BJ (cell line): ENCODE results near the gene NIPA2. TPM values are rescaled to one million over a fixed set of nuclear protein-coding genes. Genes with fewer than 3 reads are reported as not detected.

Experiments
- CTCF ChIA-PET: fragments of 350-600 bp; formaldehyde crosslinking; extraction: SDS; loops from one replicate; lab custom pipeline; 2021; ENCODE audit warnings: antibody characterized with exemption, inconsistent platforms; lab: Yijun Ruan, JAX
- POLR2A ChIA-PET: fragments of 300-600 bp; sonication (Branson Sonifier 250); formaldehyde crosslinking; extraction: SDS; loops from one replicate; lab custom pipeline; 2021; ENCODE audit warnings: antibody characterized with exemption; lab: Charles Lee
- DNase-seq: peaks from one replicate; pipeline ENCODE4 v3.0.0-alpha.2; 2011; ENCODE audit warnings: low read depth
- H3K27me3 ChIP-seq: 2 replicates; pipeline ENCODE4 v1.6.0; 2011; ENCODE audit warnings: low read length; ENCODE audit not compliant: control insufficient read depth, insufficient read depth
- H3K36me3 ChIP-seq: 2 replicates; pipeline ENCODE4 v1.5.1; 2011; ENCODE audit warnings: low read length; ENCODE audit not compliant: control insufficient read depth, insufficient read depth
- H3K4me3 ChIP-seq: 2 replicates; pipeline ENCODE4 v1.5.1; 2011; ENCODE audit warnings: low read depth, mild to moderate bottlenecking, control low read depth, low read length
- CTCF ChIP-seq: IDR thresholded peaks from 2 replicates; pipeline ENCODE4 v1.5.1; 2011; ENCODE audit warnings: low read depth, mild to moderate bottlenecking, control low read depth, inconsistent platforms, low read length, moderate library complexity; ENCODE audit not compliant: insufficient read depth
- polyA plus RNA-seq: library from polyadenylated mRNA; depleted of rRNA; stranded (reverse); fragments of >200 nt; gene quantifications from 2 replicates; pipeline ENCODE4 v1.2.3, GENCODE V29; 2011

NIPA2 gene
- polyA plus RNA-seq, 1 experiment, result 46.6 TPM

GRCh38 chr15:22870865-22871264 lies 32.4 kb downstream of the NIPA2 start:
- DNase-seq, result no peak
- CTCF ChIA-PET, result no interaction called here
- no peaks in the 10 kb centered on the region for H3K27me3 ChIP-seq
- H3K4me3 ChIP-seq, result no peak overlapping the region
- H3K36me3 ChIP-seq, result peaks cover 34% of the 10 kb centered on the region
- POLR2A ChIA-PET, result no interaction called here
- TF ChIP-seq CTCF, result no peak

GRCh38 chr15:22871481-22872086 lies 33.1 kb downstream of the NIPA2 start:
- DNase-seq, result no peak
- Histone ChIP-seq H3K27me3 (no peaks in the 10 kb centered on the region), H3K36me3 (peaks cover 34% of the 10 kb centered on the region), H3K4me3 (no peak overlapping the region)
- CTCF ChIA-PET, result no interaction called here
- no peak for TF ChIP-seq CTCF
- POLR2A ChIA-PET, result no interaction called here

GRCh38 chr15:22872936-22873701 lies 34.7 kb downstream of the NIPA2 start:
- TF ChIP-seq CTCF, result no peak
- POLR2A ChIA-PET, result no interaction called here
- Histone ChIP-seq H3K36me3 (peaks cover 35% of the 10 kb centered on the region), H3K4me3 (no peak overlapping the region), H3K27me3 (no peaks in the 10 kb centered on the region)
- DNase-seq, result no peak
- CTCF ChIA-PET, result no interaction called here

- no peak for DNase-seq
- ChIA-PET CTCF (no interaction called here), POLR2A (no interaction called here)
- peaks cover 36% of the 10 kb centered on the region for H3K36me3 ChIP-seq
- H3K4me3 ChIP-seq, result no peak overlapping the region
- H3K27me3 ChIP-seq, result no peaks in the 10 kb centered on the region
- TF ChIP-seq CTCF, result no peak
Observed at GRCh38 chr15:22873841-22874240, 35.4 kb downstream of the NIPA2 start.

GRCh38 chr15:22874256-22874655 lies 35.8 kb downstream of the NIPA2 start:
- Histone ChIP-seq H3K27me3 (no peaks in the 10 kb centered on the region), H3K36me3 (peaks cover 34% of the 10 kb centered on the region), H3K4me3 (no peak overlapping the region)
- ChIA-PET CTCF (no interaction called here), POLR2A (no interaction called here)
- no peak for TF ChIP-seq CTCF
- DNase-seq, result no peak
